Spleen (tissue), 7 donors: ENCODE measurements around the gene UBASH3B.

Experiments
- POLR2A ChIP-seq, 3 donors: fragments of 450-650 bp; IDR thresholded peaks; one replicate each; pipeline ENCODE4 v1.5.1; 2017; ENCODE audit warnings: antibody characterized with exemption in 3 of 3, mild to moderate bottlenecking in 1 of 3
- TF ChIP-seq, protein P1 (sequence below), 11 experiments: fragments of 200-600 bp in 7 of 11; fragments of 450-650 bp in 4 of 11; sonication (generic) in 4 of 11; IDR thresholded peaks in 8 of 11; conservative IDR thresholded peaks in 3 of 11; 1 replicate in 7 of 11; 2 replicates in 4 of 11; pipeline versions ENCODE4 v1.4.0 to v1.8.0; 2016 to 2021; ENCODE audit warnings: antibody characterized with exemption in 11 of 11, inconsistent platforms in 4 of 11, mild to moderate bottlenecking in 1 of 11
- donor health status: DM: no; HTN: no; CAD: no; lungs with moderate emphysema.
- donor health status: DM: no; HTN: no; CAD: no.
- donor health status: DM: no; HTN: no; CAD: no.

DNA sequence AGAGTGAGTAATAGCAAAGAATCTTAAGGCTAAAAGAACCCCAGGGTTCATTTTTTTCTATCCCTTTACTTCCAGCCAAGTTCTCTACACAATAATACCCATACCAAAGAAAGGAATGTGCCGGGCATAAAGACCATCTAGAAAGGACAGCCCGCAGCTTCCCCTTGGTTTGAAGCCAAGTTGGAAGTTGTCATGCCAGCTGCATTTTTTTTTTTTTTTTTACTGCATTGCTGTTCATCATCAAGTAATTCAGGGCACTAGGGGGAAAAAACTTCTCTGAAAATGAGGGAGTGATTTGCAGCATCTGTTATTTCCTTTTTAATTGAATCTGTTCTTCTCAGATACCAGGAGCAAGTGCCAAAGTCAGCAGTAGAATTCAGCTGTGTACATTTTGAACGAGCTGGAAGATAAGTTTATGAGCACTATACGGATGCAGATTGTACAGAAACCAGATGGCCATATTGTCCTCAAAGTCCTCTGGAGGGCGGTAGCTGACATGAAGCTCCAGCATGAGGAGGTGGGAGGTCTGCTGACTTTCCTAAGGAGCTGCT, 56.4 kb downstream of the UBASH3B start:
- TF ChIP-seq, protein P1, sequence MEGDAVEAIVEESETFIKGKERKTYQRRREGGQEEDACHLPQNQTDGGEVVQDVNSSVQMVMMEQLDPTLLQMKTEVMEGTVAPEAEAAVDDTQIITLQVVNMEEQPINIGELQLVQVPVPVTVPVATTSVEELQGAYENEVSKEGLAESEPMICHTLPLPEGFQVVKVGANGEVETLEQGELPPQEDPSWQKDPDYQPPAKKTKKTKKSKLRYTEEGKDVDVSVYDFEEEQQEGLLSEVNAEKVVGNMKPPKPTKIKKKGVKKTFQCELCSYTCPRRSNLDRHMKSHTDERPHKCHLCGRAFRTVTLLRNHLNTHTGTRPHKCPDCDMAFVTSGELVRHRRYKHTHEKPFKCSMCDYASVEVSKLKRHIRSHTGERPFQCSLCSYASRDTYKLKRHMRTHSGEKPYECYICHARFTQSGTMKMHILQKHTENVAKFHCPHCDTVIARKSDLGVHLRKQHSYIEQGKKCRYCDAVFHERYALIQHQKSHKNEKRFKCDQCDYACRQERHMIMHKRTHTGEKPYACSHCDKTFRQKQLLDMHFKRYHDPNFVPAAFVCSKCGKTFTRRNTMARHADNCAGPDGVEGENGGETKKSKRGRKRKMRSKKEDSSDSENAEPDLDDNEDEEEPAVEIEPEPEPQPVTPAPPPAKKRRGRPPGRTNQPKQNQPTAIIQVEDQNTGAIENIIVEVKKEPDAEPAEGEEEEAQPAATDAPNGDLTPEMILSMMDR (IDR thresholded peaks at IDR 0.05 in 8 of 11, conservative IDR thresholded peaks at IDR 0.05 in 3 of 11) = no peak
- TF ChIP-seq POLR2A (IDR thresholded peaks at IDR 0.05) = no peak
